GM12872 (cell line): Measurements from ENCODE around the gene GNG12.
A peak's percentile ranks its signal among the peaks of the same experiment; 100 is the strongest.

Experiments
- CTCF ChIP-seq: IDR thresholded peaks from 3 replicates; pipeline ENCODE4 v1.5.1; 2011; ENCODE audit warnings: low read depth, mild to moderate bottlenecking, low read length, moderate library complexity; ENCODE audit not compliant: insufficient read depth

The GNG12 gene

DNA sequence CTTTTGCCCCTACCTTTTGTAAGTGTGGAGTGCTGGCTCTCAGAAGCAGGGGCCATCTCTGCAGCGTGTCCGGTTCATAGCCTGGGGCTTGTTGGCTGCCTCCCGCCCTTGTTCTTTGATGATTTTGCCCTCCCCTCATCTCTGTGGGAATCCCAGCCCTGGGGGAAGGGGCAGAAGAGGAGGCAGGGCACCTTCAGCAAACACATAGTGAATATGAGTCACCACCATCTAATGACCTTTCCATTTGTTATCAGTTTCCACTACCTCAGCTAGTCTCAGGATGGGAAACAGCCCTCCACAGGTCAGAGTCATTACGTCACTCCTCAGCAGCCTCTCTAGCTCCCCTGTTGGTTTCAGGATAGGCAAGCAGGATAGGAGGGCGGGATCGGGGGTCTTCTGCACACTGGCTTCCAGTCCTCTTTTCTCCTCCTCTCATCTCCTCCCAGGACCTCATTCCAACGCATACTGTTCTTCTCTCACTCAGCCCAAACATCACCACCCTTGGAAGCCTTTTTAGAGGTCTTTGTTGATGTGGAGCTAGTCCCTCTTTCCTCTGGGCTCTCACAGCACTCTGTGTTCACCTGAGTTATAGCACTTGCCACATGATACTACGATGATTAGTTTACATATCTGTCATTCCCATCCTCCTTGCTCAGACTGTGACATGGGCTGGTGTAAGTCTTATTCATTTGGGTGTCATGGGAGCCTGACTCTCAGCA, 132.4 kb downstream of the GNG12 start:
- TF ChIP-seq CTCF: peak; percentile 31; the same call in 1 of the 3 replicates

- no peak for TF ChIP-seq CTCF
Observed at GRCh38 chr1:67700220-67700619, 133.0 kb downstream of the GNG12 start.

GRCh38 chr1:67696708-67697107, 136.6 kb downstream of the GNG12 start:
- no peak for TF ChIP-seq CTCF

DNA sequence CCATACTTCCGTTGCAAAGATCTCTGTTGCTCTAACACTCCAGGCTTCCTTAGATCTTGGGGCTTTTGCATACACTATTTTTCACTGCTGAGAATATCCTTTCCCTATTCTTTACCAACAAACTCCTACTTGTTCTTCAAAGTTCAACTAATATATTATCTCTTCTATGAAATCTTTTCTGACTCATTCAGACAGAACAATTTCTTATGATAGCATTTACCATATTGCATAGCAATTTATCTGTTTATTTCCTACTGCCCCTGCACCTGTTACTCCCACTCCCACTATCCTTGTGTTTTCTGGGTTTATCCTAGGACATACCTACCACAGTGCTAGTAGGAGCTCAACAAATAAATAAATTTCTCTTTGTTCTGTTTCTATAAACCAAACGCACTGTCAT, 137.3 kb downstream of the GNG12 start:
- TF ChIP-seq CTCF: no peak

- no peak for TF ChIP-seq CTCF
Observed at GRCh38 chr1:67691712-67692111, 141.6 kb downstream of the GNG12 start.

DNA sequence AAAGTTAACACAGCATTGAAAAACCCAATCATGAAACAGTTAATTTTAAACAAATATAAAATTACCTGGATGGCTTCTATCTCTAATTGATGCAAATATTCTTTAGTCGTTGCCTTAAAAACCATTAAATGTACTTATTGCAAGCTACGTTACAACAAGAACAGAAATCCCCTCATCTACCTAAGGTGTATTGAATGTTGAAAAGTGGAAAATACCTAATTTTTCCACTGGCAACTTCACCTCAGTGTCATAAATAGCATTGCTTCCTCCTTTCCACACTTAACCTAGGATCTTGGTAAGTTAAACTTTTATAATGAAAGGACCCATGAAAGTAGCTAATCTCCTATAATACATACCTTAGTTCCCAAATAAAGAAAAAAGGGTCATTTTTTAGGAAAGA, 142.9 kb downstream of the GNG12 start:
- TF ChIP-seq CTCF: no peak

GRCh38 chr1:67690018-67690363, 143.3 kb downstream of the GNG12 start:
- no peak for TF ChIP-seq CTCF
